Lower leg skin (tissue), 4 donors: ENCODE results near the gene OGG1. TPM values are rescaled to one million over a fixed set of nuclear protein-coding genes. Genes with fewer than 3 reads are reported as not detected.

Experiments used
- DNase-seq, 2 donors: peaks; one replicate each; pipeline ENCODE4 v3.0.0-alpha.2; 2019; ENCODE audit warnings: low spot score in 2 of 2
- H3K4me3 ChIP-seq: fragments of 200-600 bp; sonication (generic); 2 replicates; pipeline ENCODE4 v1.5.1; 2017; ENCODE audit warnings: mild to moderate bottlenecking, low read depth; ENCODE audit not compliant: poor library complexity, severe bottlenecking
- CTCF ChIP-seq, 3 donors: fragments of 450-650 bp; IDR thresholded peaks; one replicate each; pipeline ENCODE4 v1.5.1; 2016; ENCODE audit warnings: antibody characterized with exemption in 3 of 3, mild to moderate bottlenecking in 3 of 3, moderate library complexity in 2 of 3
- POLR2A ChIP-seq, 2 donors: fragments of 450-650 bp; IDR thresholded peaks; one replicate each; pipeline ENCODE4 v1.6.1; 2016 to 2017; ENCODE audit warnings: antibody characterized with exemption in 2 of 2, mild to moderate bottlenecking in 1 of 2, moderate library complexity in 1 of 2
- WGBS, 2 donors: methylation state at CpG; one replicate each; pipeline ENCODE4 v1.1.5; 2018; 5-methylcytosine and 5-hydroxymethylcytosine counted together
- intact Hi-C: fragments of 100-400 bp; cut with DNase I; formaldehyde crosslinking; loops from one replicate; pipeline ENCODE4 v1.15.0; 2023; ENCODE audit warnings: low total_unique reads
- total RNA-seq, 4 donors: library from RNA; depleted of rRNA; stranded (reverse); fragments of >200 nt; gene quantifications; one replicate each; pipeline ENCODE4 v1.1.0, GENCODE V29; 2016

The OGG1 gene
- total RNA-seq, 4 donors from 2014 or later, result 7.9 to 27.2 (median 17.4) TPM

- TF ChIP-seq POLR2A (IDR thresholded peaks at IDR 0.05) (no peak), CTCF (IDR thresholded peaks at IDR 0.05) (no peak)
- DNase-seq, result no peak
- H3K4me3 ChIP-seq, result no peak overlapping the region
- 65 to 75% methylated on average over 5 of the region's 5 CpGs for WGBS, 2 donors
- intact Hi-C loops, result no loop called here
These were observed 3.4 kb upstream of the OGG1 start for GRCh38 chr3:9746330-9746729.

DNA sequence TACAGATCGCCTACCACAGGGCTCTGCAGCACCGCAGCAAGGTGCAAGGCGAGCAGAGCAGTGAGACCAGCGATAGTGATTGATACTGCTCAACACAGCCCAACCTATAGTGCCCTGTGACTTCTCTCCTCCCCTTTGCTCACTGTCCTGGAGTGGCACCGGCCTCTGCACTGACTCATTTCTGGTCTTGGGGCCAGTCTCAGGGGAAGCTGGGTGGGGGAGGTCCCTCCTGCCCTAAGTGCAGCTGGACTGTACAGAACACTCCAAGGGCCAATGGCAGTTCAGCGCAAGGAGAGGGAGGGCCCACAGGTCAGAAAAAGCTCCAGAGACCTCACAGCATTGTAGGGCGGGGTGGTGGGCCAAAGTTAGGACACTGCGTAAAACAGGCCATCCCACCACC is 2.5 kb upstream of the OGG1 start:
- TF ChIP-seq CTCF (IDR thresholded peaks at IDR 0.05), result no peak
- TF ChIP-seq POLR2A (IDR thresholded peaks at IDR 0.05), result no peak
- 90 to 91% methylated on average over 8 of the region's 8 CpGs for WGBS, 2 donors
- intact Hi-C loops, result no loop called here
- H3K4me3 ChIP-seq, result no peak overlapping the region
- DNase-seq, result no peak

GRCh38 chr3:9748031-9748430 is 1.7 kb upstream of the OGG1 start:
- TF ChIP-seq CTCF (IDR thresholded peaks at IDR 0.05), result no peak
- no peak for TF ChIP-seq POLR2A (IDR thresholded peaks at IDR 0.05)
- intact Hi-C loops, result no loop called here
- no peak overlapping the region for H3K4me3 ChIP-seq
- WGBS, 2 donors, result 93 to 97% methylated on average over 2 of the region's 2 CpGs
- no peak for DNase-seq

DNA sequence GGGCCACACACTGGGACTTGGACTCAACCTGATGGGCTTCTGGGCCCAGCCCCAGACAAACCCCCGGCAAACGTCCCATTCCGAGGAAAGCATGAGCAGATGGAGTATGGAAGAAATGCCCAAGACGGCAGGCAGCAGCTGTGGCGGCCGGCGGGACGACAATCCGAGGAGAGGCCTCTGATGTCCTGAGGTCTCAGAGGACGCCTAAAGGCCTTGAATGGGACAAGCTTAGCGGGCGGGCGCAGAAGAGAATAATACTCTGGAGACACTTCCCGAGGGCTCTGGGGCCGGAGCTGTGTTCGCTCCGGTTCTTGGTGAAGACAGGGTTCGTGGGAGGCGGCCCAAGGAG is 482 bp upstream of the OGG1 start:
- no peak for TF ChIP-seq POLR2A (IDR thresholded peaks at IDR 0.05)
- no peak for TF ChIP-seq CTCF (IDR thresholded peaks at IDR 0.05)
- no peak for DNase-seq
- 3 to 8% methylated on average over 19 of the region's 19 CpGs for WGBS, 2 donors
- H3K4me3 ChIP-seq, result peak overlapping the region; percentile 65
- intact Hi-C loops, result no loop called here

GRCh38 chr3:9750556-9751411 is 1.0 kb downstream of the OGG1 start:
- DNase-seq, result no peak
- intact Hi-C loops, result no loop called here
- WGBS, 2 donors, result 36% methylated on average over 17 of the region's 17 CpGs
- TF ChIP-seq CTCF (IDR thresholded peaks at IDR 0.05), result no peak
- no peak for TF ChIP-seq POLR2A (IDR thresholded peaks at IDR 0.05)
- H3K4me3 ChIP-seq, result peak overlapping the region; percentile 65

GRCh38 chr3:9754678-9755077 is 4.9 kb downstream of the OGG1 start:
- TF ChIP-seq POLR2A (IDR thresholded peaks at IDR 0.05) (no peak), CTCF (IDR thresholded peaks at IDR 0.05) (no peak)
- H3K4me3 ChIP-seq, result no peak overlapping the region
- intact Hi-C loops, result no loop called here
- WGBS, 2 donors, result 56 to 67% methylated on average over 8 of the region's 8 CpGs
- DNase-seq, result no peak
